ENCODE results near the gene FAM117A.

Gene FAM117A, protein sequence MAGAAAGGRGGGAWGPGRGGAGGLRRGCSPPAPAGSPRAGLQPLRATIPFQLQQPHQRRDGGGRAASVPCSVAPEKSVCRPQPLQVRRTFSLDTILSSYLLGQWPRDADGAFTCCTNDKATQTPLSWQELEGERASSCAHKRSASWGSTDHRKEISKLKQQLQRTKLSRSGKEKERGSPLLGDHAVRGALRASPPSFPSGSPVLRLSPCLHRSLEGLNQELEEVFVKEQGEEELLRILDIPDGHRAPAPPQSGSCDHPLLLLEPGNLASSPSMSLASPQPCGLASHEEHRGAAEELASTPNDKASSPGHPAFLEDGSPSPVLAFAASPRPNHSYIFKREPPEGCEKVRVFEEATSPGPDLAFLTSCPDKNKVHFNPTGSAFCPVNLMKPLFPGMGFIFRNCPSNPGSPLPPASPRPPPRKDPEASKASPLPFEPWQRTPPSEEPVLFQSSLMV

DNA sequence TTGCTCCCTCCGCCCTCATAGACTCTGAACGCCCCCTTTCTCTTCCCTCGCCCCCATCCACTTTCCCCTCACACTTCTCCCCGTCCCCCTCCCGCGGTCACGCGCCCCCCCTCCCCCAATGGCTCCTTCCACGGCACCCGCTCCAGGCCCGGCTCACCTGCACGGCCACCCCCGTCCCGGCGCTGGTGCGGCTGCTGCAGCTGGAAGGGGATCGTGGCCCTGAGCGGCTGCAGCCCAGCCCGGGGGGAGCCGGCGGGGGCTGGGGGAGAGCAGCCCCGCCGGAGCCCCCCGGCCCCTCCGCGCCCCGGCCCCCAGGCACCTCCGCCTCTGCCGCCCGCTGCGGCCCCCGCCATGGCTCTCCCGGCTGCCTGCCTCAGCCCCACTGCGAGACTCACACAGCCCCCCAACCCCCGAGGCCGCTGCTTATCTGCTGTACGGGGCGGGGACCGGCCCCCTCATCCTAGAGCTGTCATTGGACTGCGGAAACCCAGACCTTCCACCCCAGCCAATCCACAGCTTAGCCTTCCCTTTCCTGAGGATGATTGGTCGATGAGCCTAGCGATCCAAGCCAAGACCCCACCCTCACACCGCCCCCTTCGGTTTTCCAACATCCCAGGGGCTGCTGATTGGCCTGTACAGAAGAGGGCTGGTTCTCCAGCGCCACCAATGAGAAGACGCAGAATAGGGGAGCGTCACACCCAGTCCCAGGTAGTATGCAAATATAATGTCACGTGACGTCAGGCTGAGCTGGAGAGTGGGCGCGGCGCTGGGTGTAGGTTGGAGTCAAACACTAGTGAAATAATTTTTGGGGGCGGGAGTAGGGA, at the start of gene FAM117A:
TSS of gene FAM117A (minus strand) at position 397 of the 824 bp plus-strand sequence. CDS start at position 353, 44 bp downstream.
- peak; percentile 99 for DNase-seq

DNA sequence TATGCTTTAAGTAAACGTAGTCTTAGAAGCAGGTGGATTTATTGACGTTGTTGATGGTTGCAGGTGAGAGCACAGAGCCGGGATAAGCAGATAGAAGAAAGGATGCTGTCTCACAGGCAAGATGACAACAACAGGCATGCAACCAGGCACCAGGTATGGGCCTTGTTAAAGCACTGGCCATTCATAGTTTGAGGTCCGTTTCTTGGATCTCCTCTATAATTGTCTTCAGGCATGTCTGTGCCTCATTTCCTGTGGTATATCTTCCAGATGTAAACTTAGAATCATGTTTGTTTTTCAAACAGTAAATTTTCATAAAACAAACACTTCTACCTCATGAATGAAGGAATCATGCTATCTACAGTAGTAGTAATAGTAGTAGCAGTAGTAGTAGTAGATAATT, 45.1 kb upstream of the FAM117A start:
- no peak for DNase-seq

DNA sequence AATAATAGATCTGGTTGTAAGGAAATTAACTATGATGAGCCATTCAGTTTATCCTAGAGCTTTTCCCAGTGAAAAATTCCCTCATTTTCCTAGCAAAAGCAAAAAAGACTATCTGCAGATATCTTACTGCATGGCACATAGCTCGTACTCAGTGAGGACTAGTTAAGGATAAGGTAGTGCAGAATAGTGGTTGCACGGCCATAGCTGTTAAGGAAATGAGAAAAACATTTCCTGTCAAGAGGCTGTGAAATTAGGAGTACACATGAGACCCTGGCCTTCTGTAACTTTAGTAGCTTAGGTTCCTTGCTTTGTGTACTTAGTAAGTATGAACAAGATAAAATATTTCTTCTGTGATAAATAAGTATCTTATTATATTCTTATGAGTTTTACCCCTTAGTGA, 34.8 kb upstream of the FAM117A start:
- no peak for DNase-seq

DNA sequence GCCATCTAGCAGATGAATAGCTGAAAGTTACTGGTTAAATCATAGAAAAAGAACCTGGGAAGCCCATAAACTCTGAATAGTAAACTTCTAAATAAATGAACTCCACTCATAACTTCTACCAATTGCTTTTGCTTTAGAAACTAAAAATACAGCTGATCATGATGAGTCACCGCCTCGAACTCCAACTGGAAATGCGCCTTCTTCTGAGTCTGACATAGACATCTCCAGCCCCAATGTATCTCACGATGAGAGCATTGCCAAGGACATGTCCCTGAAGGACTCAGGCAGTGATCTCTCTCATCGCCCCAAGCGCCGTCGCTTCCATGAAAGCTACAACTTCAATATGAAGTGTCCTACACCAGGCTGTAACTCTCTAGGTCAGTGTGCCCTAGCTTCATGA, 34.3 kb upstream of the FAM117A start:
- DNase-seq: no peak

DNA sequence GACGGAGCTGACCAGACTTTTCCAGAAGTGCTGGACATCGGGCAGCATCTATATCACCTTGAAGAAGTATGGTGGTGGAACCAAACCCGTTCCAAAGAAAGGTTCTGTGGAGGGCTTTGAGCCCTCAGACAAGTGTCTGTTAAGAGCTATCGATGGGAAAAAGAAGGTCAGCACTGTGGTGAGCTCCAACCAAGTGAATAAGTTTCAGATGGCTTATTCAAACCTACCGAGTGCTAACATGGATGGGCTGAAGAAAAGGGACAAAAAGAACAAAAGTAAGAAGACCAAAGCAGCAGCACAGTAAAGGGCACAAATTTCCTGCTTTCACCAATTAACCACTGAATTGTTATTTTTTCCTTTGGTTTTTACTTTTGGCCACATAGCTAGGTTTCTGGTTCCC, 31.4 kb upstream of the FAM117A start:
- no peak for DNase-seq

DNA sequence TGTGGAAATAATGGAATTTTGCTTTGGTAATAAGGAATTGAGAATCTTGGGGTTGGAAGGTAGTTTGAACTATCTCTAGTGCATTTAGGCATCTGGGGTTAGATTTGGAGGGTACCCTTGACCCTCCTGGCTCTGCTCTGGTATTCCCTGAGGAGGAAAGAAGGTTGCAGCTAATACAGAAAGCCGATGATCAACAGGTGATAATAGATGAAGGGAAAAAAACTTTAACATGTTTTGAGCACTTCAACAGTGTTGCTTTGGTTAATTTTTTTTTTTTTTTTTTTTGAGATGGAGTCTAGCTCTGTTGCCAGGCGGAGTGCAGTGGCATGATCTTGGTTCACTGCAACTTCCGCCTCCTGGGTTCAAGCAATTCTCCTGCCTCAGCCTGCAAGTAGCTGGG, 29.4 kb upstream of the FAM117A start:
- DNase-seq: no peak

DNA sequence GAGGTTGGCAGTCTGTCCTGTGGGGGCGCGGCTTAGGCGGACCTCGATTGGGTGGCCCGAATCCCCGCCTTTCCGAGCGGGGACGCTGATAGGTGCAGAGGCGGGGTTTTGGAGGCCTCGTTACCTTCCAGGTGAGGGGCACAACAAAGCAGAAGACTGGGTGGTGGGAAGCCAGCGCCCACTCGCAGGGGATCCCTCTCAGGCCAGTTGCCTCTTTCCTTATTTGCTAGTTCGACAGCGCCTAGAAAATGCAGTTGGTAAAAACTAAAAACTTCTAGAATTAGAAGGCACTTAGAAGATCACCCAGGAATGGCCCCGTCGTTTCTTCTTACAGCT, 25.3 kb upstream of the FAM117A start:
- no peak for DNase-seq

DNA sequence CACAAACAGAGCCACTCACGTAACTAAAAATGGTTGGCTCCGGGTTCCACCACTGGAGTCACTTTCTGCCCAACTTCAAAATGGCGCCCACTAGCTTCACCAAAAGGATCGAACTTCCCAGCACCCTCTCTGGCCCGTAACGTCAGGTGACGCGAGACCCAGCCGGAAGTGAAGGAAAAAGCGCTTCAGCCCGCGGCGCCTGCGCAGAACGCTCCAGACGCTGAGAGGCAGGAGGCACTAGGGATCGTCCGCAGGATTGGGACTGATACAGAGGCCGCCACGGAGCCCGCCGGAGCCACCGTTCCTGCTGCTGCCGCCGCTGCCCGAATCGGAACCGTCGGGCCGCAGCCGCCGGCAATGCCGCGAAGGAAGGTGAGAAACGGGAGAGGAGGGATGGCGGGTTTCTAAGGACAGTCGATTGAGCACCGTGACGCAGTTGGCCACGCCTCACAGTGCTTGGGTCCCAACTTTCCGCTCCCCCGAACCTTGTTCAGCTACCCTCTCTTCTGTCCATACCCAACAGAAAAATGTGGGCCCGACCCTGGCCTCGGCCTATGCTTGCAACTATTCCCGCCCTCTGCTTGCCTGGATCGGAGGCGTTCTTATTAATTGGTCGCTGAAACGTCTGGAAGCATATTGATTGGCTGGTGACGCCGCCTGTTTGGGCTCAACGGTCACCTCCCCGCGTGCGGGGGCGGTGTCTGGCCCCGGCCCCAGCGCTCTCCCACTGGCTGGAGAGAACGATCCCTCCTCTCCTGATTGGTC, 24.7 kb upstream of the FAM117A start, which contains the start of gene KAT7:
TSS of gene KAT7 (plus strand) at position 204 of the 765 bp plus-strand sequence. CDS start at position 358, 154 bp downstream.
- peak; percentile 99 for DNase-seq

DNA sequence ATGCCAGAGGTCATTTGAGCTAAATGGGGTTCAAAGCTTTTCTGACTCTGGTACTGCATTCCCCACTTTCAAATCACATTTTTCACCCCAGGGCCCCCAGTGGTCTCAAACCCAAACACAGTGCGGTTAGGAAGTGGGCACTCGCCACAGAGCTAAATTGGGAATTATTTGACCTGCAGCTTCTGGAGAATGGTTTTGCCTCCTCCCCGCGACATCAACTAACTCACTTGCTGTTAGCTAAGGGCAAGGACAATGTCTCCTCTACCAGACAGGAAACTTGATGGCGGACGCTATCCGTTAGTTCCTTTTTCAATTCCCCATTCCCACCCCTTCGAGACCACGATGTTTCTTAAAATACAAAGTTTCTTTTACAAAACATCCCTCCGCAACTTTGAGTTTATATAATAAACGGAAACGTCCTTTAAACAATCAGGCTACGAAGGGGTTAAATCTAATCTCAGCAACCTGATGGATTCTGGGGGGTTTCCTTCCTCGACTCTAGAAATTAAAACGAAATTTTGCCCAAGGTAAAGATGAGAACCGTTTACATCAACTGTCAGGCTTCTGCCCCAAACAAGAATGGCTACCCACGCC, 24.1 kb upstream of the FAM117A start:
- DNase-seq: no peak

DNA sequence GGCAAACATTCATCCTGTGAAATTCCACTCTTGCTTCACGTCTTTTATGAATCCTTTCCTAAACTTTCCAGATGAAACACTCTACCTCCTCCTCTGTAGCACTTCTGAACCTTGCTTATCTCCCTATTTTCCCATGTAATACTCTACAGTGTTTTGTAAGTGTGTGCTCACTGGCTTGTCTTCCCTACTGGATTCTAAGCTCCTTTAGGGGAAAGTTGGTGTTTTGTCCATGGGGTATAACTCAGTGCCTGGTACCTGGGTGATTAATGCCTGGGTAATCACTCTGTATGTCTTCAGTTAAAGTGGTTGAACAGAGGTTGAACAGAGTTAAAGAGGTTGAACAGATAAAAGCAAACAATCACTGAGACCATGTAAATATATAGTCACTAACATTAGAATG, 20.7 kb upstream of the FAM117A start:
- DNase-seq: no peak

DNA sequence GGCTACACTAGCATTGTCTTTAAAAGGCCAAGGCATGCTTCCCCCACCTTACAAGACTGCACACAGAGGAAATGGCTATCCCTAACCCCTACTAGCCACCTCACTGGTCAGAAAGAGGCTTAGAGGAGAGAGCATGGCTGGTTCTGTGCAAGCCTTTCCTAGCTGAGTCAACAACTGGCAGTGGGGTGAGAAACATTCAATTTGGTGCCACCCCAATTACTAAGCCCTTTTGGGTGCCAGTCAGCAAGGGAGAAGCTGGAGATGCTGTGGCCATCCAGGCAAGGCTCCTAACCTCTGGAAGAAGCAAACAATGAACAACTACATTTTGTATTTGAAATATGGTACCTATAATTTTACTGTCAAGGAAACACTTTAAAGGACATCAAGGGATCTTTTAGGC, 19.9 kb upstream of the FAM117A start:
- no peak for DNase-seq

DNA sequence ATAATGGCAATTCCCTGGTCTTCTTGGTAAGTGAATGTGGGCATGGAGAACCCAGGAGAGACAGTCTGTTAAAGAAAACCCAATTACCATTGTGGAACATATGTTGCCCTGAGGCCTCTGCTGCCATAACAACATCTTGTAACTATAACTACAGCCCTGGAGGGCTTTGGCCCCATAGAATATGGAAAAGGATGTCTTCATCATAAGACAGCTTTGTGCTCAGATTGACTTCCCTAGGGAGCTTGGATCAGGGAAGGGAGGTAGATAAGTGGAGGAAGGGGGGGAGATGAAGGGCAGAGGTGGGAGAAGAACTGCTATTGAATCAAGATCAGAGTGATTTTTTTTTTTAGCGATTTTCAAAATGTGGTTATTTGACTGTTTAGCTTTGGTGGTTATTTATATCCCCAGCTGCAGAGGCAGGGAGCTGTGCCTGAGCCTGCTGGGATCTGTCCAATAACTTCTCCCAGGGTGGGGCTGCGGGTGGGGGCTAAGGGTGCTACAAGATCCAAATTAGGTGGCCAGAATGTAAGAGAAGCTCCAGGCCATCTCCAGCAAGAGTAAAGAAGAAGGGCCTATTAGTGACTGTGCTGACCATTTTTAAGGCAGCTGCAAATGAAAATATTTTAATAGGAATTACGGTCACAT, 19.3 kb upstream of the FAM117A start:
- DNase-seq: no peak

DNA sequence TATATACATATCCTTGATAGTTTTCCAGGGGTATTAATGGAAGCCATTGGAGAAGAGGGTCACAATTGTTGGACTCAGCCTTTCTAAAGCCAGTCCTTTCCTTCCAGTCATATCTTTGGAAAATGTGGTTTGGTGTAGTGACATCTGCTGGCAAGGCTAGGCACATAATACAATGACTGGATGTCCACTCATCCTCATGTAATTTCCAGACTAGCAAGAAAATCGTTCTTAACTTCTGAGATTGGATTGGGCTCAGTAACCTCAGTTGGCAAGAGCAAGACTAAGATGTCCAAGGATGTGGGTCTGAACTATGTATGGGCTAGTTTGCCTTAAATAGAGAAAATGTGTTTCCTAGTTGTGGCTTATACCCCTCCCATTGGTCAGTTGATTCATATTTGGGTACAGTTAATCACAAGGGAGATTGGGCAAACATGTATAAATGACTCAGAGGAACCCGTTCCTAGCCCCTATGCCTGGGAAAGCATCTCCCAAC, 15.9 kb upstream of the FAM117A start:
- DNase-seq: peak; percentile 49

DNA sequence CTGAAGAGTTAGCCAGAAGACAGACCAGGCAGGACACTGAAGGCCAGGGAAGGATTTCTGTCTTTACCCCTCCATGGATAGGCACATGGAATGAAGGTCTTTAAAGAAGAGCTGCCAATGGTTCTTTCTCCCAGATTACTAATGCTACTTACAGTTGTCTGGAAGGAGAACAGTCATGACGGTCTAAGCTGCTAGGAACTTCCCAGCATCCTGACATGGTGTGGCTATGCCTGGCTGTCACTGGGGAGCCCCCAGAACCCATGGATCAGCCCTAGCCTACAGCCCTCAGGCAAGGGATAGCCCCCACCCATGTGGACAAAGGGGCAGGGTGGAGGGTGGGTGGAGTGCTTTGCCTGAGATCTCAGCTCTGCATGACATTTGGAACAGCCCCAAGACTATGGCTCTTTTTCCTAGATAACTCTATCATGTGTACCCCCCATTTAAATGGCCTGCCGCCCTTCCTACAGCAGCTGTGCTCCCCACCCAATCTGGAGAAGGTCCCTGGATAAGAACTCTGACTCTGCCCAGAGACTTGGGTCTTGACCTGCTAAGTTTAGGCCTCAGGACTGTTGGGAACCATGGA, 15.3 kb upstream of the FAM117A start:
- DNase-seq: no peak

DNA sequence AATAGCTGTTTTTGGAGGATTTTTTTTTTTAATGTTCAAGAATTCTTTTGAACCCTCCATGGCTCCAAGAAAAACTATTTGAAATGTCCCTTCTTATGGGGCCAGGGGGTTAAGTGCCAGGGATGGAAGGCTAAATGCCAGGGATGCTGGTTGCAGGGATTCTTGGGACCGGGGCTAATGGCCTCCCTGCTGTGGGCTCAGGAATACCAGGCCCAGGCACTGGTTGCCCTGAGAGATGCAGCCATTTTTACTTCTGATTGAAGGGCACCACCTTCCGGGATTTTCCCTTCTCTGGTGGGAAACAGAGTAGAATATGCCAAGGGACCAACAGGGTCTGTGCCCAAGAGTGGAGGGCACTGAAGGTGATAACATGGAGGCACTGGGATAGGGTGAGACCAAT, 13.6 kb upstream of the FAM117A start:
- DNase-seq: no peak

DNA sequence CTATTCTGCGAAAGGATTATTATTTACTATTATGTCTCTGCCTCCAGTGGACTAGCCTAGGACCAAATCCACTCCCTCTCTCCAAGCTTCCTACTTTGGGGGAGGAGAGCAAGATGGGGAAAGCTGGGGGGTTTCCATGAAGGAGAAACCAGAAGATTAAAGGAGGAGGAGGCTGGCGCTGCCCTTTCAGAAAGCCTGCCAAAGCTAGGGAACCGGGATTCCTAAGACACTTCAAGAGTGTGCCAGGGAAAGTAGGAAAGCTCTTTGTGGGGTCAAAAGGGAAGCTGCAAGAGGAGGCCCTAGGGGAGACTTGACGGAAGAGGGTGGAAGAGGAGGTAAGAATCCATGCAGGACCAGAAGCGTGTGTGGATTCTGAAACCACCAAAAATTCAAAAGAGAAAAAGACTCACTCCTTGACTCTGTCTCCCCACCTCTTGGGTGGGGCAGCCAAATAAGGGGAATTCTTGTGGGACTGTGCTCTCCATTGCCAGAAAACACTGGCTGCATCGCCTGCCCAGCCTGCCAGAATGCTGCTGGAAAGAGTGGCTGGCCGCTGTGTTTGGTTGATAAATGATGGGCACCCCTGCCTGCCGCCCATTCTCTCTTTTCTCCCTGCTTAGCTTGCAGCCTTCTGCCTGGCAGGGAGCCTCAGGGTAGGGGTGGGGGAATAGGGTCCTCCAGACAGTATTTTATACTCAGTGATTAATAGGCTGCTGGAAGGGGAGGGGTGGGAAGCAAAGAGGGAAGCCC, 12.8 kb upstream of the FAM117A start:
- no peak for DNase-seq

DNA sequence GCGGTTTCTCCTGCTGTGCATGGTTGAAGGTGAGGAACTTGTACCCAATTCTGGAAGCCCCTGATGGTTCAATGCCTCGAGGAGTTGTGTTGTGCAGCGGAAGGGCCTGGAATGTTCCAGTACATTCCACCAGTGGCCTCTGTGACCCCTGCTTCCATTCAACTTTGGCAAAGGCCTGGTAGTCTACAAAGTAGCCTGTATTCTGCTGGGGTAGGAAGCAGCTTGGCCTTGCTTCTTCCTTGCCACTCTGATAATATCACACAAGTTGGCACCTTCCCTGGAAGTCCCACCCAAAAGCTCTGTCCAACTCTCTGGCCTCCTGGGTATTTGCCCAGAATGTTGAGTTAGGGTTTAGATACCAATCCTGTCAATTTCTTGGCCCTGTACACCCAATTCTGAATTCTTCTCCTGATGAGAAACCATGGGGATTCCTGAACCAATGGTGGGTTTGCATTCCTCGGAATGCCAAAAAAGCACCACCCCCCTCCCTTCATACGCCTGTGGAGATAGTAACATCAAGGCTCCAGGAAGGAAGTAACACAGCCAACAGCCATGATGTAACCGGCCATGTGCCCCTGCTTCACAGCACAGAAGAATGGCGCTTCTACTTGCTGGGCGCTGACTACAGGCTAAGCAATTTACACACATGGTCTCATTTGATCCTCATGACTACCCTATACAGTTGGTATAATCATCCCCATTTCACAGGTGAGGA, 11.8 kb upstream of the FAM117A start:
- DNase-seq: no peak

DNA sequence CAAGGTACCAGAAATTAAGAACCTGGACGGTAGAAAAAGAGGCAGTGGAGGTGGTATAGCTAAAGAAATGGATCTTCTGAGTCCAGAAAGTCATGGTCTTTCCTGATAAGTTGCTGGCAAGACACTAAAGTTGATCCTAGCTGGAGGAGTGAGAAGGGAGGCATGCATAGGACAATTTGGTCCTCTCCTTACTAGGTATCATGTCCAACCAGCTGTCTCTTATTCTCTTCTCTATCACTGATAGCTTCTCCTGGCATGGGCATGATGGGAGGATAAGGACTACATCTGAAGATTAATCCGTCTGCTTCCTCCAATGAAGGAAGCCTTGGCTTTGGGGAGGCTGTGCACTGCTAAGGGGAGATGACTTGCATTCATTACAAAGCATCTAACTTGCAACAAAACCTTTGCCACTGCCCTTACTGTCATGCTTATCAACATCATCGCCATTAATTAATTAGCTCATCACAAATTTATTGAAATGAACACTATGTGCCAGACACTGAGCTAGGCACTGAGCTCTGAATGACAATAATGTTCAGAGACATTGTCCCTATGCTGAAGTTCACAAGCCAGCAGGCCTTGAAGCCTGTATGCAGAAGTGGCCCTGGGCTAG, 3.1 kb upstream of the FAM117A start:
- no peak for DNase-seq

DNA sequence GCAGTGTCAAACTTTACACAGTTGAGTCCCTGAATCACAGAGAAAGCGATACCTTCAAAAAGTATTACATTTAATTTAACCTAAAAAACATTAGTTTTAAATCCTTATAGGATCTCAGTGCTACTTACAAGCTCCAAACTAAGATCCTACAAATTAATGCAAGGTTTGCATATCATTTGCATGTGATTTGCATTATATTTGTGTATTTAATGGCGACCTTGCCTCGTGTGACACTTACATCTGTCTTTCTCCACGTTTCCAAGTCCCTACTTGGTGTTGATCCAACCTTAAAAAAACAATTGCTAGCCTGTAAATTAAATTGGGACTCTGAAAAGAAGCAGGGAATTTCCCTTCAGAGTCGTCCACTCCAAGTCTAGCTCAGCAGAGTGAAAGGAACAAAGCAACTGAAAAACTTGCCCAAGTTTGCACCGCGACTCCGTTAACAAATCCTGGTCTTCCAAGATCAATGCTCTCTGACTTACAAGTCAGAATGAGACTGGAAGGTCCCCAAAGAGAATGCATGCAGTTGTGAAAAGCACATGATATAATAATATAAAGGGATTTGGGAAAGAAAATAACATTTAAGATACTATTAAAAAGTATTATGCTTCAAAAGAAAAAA, 739 bp upstream of the FAM117A start:
- DNase-seq: no peak

Measured in DMS153 (cell line).